Tibial artery (tissue), 4 donors: ENCODE data around the gene SYT4.

Experiments
- DNase-seq, 2 donors: peaks; one replicate each; pipeline ENCODE4 v3.0.0-alpha.2; 2019
- H3K27ac ChIP-seq, 2 donors: fragments of 200-600 bp; sonication (generic) in 1 of 2; 1 replicate in 1 of 2; 2 replicates in 1 of 2; pipeline ENCODE4 v1.5.1; 2018 to 2019; ENCODE audit warnings: mild to moderate bottlenecking in 1 of 2
- H3K27me3 ChIP-seq, 2 donors: fragments of 200-600 bp; sonication (generic) in 1 of 2; one replicate each; pipeline versions ENCODE4 v1.5.1 to v1.6.0; 2016 to 2019
- H3K36me3 ChIP-seq, 3 donors: fragments of 200-600 bp; sonication (generic) in 2 of 3; one replicate each; pipeline ENCODE4 v1.5.1; 2016 to 2019; ENCODE audit warnings: mild to moderate bottlenecking in 2 of 3
- H3K4me1 ChIP-seq, 4 donors: fragments of 200-600 bp; sonication (generic) in 2 of 4; 1 replicate in 3 of 4; 2 replicates in 1 of 4; pipeline ENCODE4 v1.5.1; 2016 to 2019
- H3K4me3 ChIP-seq, 2 donors: fragments of 200-600 bp; sonication (generic) in 1 of 2; 1 replicate in 1 of 2; 2 replicates in 1 of 2; pipeline ENCODE4 v1.5.1; 2018 to 2019; ENCODE audit warnings: mild to moderate bottlenecking in 2 of 2
- H3K9me3 ChIP-seq, 3 donors: fragments of 200-600 bp; sonication (generic) in 1 of 3; one replicate each; pipeline ENCODE4 v1.5.1; 2016 to 2019
- CTCF ChIP-seq, 2 experiments: fragments of 200-600 bp in 1 of 2; fragments of 450-650 bp in 1 of 2; IDR thresholded peaks; one replicate each; pipeline ENCODE4 v1.5.1; 2017 to 2019; ENCODE audit warnings: antibody characterized with exemption in 2 of 2, mild to moderate bottlenecking in 1 of 2, moderate library complexity in 1 of 2
- intact Hi-C: fragments of 100-400 bp; cut with DNase I; formaldehyde crosslinking; loops from one replicate; pipeline ENCODE4 v1.15.0; 2023; ENCODE audit warnings: low total_unique reads

The SYT4 gene

GRCh38 chr18:43248610-43249249 is 28.6 kb downstream of the SYT4 start:
- no peak overlapping the region for H3K27ac ChIP-seq
- no peaks in the 10 kb centered on the region for H3K36me3 ChIP-seq
- DNase-seq, result no peak
- no peaks in the 10 kb centered on the region for H3K4me1 ChIP-seq
- H3K4me3 ChIP-seq, result no peak overlapping the region
- TF ChIP-seq CTCF (IDR thresholded peaks at IDR 0.05), result no peak
- H3K27me3 ChIP-seq, result no peaks in the 10 kb centered on the region
- intact Hi-C loops, result no loop called here
- H3K9me3 ChIP-seq, result no peaks in the 10 kb centered on the region

GRCh38 chr18:43247944-43248343 is 29.3 kb downstream of the SYT4 start:
- H3K27me3 ChIP-seq, result no peaks in the 10 kb centered on the region
- TF ChIP-seq CTCF (IDR thresholded peaks at IDR 0.05), result no peak
- no peak overlapping the region for H3K27ac ChIP-seq
- DNase-seq, result no peak
- intact Hi-C loops, result no loop called here
- no peaks in the 10 kb centered on the region for H3K4me1 ChIP-seq
- no peak overlapping the region for H3K4me3 ChIP-seq
- H3K36me3 ChIP-seq, result no peaks in the 10 kb centered on the region
- no peaks in the 10 kb centered on the region for H3K9me3 ChIP-seq

GRCh38 chr18:43238429-43238828 is 38.9 kb downstream of the SYT4 start:
- TF ChIP-seq CTCF (IDR thresholded peaks at IDR 0.05), result no peak
- H3K4me1 ChIP-seq, result no peaks in the 10 kb centered on the region
- H3K27me3 ChIP-seq, result no peaks in the 10 kb centered on the region
- H3K4me3 ChIP-seq, result no peak overlapping the region
- intact Hi-C loops, result no loop called here
- H3K27ac ChIP-seq, result no peak overlapping the region
- DNase-seq, result no peak
- H3K36me3 ChIP-seq, result no peaks in the 10 kb centered on the region
- no peaks in the 10 kb centered on the region for H3K9me3 ChIP-seq

- Histone ChIP-seq H3K4me3 (no peak overlapping the region), H3K4me1 (no peaks in the 10 kb centered on the region), H3K27ac (no peak overlapping the region), H3K9me3 (no peaks in the 10 kb centered on the region), H3K36me3 (no peaks in the 10 kb centered on the region), H3K27me3 (no peaks in the 10 kb centered on the region)
- DNase-seq, result no peak
- intact Hi-C loops, result no loop called here
- TF ChIP-seq CTCF (IDR thresholded peaks at IDR 0.05), result no peak
These were observed 40.4 kb downstream of the SYT4 start for GRCh38 chr18:43236921-43237320.

- no peak for DNase-seq
- TF ChIP-seq CTCF (IDR thresholded peaks at IDR 0.05), result no peak
- Histone ChIP-seq H3K27ac (no peak overlapping the region), H3K4me1 (no peaks in the 10 kb centered on the region), H3K4me3 (no peak overlapping the region), H3K27me3 (no peaks in the 10 kb centered on the region), H3K9me3 (no peaks in the 10 kb centered on the region), H3K36me3 (no peaks in the 10 kb centered on the region)
- intact Hi-C loops, result no loop called here
These were observed 42.4 kb downstream of the SYT4 start for GRCh38 chr18:43234889-43235288.

GRCh38 chr18:43222501-43222900 is 54.8 kb downstream of the SYT4 start:
- H3K27me3 ChIP-seq, result no peaks in the 10 kb centered on the region
- no peaks in the 10 kb centered on the region for H3K9me3 ChIP-seq
- no peak overlapping the region for H3K4me3 ChIP-seq
- no peaks in the 10 kb centered on the region for H3K4me1 ChIP-seq
- no peaks in the 10 kb centered on the region for H3K36me3 ChIP-seq
- no peak for DNase-seq
- TF ChIP-seq CTCF (IDR thresholded peaks at IDR 0.05), result no peak
- intact Hi-C loops, result no loop called here
- no peak overlapping the region for H3K27ac ChIP-seq
